Activated CD4-positive, alpha-beta T cell treated with anti-CD3 and anti-CD28 coated beads, Interleukin-2, amount 50 U/mL, for 4 hours (primary cell): ENCODE measurements around the gene TTC7B.

ENCODE experiments used
- DNase-seq, 2 experiments: peaks; one replicate each; pipeline ENCODE4 v3.0.0-alpha.2; 2020

TTC7B gene

DNA sequence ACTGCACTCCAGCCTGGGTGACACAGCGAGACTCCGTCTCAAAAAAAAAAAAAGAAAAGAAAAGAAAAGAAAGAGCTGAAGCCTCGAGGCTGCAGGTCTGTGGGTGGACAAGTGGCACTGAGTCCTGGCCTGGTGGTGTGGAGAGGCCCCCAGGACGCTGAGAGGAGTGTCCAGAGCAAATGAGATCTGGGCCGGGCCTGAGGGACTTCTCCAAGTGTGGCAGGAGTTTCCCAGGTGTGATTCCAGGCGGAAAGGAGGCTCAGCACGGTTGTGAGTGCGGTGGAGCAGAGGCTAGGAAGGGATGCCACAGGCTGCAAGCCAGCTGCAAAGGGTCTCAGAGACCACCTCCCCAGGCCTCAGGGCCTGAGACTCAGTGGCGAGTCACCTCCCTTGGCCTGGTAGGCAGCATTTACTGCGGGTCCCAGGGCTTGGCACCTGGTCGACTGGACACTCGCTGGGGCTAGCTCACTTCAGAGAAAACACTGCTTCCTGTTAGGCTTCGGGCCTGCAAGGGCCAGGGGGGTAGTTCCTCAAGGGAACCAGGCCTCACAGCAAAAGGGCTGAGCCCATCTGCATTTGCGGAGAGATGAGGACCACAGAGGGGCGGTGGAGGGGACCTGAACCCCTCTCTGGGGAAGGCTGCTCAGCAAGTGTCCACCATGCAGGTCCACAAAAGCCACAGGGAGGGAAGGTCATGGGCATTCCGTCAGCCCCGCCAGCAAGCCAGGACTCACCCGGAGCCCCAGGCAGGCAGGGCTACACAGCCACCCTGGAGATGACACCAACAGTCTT, 11.7 kb downstream of the TTC7B start:
- no peak for DNase-seq

- DNase-seq: no peak
Measured at GRCh38 chr14:90803249-90803648, 13.0 kb downstream of the TTC7B start.

DNA sequence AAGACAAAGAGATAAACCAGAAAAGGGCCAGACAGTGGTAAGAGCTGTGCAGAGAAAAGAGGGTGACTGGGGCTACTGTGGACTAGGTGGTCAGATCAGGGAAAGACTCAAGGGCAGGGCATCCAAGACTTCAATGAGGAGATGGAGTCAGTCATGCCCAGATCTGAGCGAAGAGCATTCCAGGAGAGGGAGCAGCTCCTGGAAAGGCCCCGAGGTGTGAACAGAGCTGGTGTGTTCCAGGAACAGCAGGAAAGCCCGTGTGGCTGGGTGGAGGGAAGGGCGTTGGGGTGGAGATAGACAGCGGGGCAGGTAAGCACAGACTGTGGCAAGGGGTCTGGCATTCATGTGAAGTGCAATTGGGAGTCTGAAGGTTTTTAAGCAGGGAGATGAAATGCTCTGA, 16.8 kb downstream of the TTC7B start:
- DNase-seq: no peak

DNA sequence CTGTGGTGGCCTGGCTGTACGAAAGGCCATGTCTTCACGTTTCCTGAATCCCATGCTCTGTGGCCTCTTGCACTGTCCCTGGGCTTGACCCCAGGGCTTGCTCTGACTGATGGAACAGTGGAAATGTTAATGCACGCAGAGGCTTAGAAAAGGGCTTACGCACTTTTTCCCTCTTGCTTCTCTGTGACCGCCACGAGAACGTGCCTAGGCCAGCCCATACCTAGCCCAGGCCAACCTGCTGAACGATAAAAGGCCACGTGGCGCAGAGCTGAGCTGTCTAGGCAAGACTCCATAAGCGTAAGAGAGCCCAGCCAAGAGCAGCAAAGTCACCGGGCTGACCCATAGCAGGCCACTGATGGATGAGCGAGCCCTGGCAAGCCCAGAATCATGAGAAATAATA, 18.3 kb downstream of the TTC7B start:
- DNase-seq: no peak

DNA sequence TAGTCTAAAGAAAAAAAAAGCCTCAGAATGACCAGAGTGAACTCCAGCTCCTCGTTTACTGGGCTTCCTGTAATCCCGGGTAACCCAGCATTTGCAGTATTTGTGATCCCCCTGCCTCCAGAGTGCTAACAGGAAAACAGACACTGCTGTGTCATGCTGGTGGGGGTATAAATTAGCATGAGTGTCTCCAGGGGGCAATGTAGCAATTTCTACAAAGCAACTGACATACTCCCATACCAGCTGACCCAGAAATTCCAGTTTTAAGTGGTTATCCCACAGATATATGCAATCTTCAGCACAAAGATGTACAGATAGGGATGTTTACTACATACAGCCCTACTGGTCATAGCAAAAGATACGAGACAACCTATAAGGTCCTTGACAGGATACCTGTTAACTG, 18.8 kb downstream of the TTC7B start:
- DNase-seq: no peak

DNA sequence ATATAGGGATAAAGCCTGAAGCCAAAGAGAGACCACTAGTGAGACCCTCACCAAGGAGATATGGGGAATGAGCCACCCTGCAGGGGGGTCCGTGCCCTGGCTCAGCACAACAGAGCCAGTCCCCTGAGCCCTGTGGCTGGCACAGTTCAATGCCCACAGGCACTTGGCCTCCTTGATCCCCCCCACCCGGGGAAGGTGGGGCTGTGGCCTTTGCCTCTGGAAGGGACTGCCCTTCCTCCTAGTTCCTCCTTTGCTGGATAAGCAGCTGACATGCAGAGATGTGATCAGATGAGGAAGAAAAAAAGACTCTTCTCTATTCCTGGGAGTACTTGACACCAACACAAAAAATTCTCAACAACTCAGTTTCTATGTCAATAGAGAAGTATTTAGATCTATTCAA, 19.9 kb downstream of the TTC7B start:
- no peak for DNase-seq

DNA sequence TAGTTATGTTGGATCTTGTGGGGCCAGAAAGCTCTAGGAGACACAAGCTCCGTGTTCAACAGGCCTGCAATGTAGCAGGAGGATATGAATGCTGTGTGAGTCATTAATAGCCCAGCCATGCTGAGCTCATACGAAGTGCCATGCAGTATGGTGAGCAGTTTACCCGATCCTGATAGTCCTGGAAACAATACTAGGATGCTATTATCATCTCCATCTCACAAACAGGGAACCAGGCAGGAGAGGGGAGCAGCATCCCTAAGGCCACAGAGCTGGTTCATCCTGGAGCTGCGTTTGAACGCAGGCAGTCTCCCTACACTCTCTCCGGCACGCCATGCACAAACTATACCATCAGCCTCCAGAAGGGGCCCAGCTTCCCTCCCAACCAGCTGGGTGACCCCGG, 20.5 kb downstream of the TTC7B start:
- no peak for DNase-seq

DNA sequence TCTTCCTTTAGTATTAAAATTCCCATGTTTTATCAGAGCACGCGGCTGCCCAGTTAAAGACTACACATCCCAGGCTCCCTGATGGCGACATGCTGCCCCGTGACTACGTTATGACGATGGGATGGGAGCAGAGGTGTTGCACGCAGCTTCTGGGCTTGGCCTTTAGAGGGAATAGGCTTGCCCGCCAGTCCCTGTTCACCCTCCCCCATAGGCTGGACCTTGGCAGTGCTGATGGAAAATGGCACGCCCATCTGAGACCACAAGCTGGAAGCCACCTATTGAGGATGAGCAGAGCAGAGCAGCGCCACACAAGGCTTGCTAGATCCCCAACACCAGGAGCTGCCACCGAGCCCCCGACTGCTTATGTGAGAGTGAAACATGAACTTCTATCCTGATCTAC, 24.7 kb downstream of the TTC7B start:
- no peak for DNase-seq

DNA sequence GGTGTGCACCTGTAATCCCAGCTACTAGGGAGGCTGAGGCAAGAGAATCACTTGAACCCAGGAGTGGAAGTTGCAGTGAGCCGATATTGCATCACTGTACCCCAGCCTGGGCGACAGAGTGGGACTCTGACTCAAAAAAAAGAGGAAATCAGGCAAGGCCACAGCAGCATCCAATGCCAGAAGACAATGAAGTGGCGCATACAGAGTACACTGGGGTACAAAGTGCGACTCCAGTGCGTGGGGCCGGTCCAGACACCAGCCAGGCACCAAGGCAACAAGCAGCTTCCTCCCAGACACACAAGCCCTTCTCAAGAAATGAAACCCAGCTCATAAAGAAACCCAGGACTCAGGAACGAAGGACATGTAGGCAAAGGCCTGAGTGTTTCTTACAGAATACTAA, 28.2 kb downstream of the TTC7B start:
- no peak for DNase-seq

- DNase-seq: no peak
Measured at GRCh38 chr14:90785876-90786450, 30.3 kb downstream of the TTC7B start.

DNA sequence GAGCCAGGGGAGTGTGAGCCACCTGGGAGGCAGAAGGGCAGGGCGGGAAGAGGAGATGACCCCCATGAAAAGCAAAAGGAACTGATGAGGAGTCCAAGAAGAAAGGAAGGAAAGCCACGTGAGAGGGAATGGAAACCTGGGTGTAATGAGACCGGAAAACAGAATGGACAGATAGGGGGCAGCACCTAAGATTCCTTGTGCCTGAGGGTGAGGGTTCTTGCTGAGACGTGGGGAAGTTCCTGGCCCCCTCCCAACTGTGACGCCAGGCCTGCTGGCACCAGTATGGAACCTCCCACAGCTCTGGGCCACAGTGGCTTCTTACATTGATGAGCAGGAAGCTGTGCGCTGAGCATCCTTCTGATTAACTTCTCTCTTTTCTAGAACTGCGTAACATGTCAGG, 30.8 kb downstream of the TTC7B start:
- no peak for DNase-seq

GRCh38 chr14:90784621-90785270, 31.5 kb downstream of the TTC7B start:
- no peak for DNase-seq

GRCh38 chr14:90783344-90783743, 32.9 kb downstream of the TTC7B start:
- no peak for DNase-seq

DNA sequence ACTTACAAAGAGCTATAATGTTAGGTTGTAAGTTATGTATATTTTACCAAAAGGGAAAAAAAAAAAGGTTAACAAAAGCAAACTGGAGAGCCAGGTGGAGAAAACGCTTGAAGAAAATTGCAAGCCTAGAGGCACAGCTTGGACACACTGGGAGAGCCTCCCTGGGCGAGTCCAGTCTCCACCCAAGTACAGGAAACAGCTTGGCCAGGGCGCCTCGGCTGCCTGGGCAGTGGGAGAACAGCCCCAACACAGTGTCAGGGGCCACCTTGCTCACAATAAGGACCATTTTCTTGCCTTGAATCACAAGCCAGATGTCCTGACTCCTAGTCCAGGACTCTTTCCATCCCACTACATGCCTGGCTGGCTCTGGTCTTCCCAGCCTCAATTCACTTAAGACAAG, 33.3 kb downstream of the TTC7B start:
- no peak for DNase-seq

DNA sequence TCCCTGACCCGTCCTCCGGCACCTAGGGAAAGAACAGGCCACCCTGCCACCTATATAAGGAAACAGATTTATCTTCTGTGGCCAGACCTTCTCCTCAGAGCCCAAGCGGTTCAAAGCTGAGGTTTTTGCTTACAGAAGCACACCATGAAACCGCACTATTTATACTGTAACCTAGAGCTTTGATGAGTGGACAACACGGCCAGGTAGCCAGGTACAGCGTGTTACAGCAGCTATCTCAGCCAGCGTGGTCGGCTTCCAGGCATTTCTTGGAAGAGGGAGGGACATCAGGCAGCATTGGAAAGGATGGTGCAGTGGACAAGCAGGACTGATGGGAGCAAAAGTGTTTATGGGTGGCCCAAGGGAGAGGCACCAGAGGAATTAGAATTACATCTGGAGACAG, 34.4 kb downstream of the TTC7B start:
- DNase-seq: no peak

- DNase-seq: no peak
Measured at GRCh38 chr14:90781344-90781761, 34.9 kb downstream of the TTC7B start.

GRCh38 chr14:90780519-90780918, 35.7 kb downstream of the TTC7B start:
- DNase-seq: no peak

DNA sequence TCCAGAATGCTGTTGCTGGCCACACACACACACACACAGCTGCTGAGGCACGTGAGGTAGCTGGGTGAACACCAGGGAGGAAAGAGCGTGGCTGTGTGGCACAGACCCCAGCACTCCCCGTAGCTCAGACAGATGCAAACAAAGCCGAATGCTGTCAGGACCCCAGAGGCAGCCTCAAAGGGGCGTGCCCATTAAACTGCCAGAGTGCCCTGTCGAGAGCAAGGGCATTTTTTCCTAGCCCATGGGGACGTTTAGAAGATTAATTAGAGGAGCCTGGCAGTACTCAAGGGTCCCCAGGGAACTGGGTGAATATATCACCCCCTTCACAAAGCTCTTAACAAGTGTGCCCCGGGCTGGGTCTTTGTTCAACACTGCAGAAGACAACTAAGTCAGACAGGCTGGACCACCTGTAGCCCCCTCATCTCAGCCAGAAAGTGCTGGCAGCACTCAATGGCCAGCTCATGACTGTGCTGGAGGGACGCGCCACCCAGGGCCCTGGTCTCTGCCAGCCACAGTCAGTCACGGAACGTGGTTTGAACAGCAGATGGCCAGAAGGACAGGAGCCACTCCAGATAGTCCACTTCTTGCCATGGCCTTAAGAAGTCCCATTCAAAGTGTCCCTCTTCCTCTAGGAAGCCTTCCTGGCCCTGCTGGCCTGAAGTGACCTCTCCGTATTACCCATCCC, 37.5 kb downstream of the TTC7B start:
- DNase-seq: no peak

DNA sequence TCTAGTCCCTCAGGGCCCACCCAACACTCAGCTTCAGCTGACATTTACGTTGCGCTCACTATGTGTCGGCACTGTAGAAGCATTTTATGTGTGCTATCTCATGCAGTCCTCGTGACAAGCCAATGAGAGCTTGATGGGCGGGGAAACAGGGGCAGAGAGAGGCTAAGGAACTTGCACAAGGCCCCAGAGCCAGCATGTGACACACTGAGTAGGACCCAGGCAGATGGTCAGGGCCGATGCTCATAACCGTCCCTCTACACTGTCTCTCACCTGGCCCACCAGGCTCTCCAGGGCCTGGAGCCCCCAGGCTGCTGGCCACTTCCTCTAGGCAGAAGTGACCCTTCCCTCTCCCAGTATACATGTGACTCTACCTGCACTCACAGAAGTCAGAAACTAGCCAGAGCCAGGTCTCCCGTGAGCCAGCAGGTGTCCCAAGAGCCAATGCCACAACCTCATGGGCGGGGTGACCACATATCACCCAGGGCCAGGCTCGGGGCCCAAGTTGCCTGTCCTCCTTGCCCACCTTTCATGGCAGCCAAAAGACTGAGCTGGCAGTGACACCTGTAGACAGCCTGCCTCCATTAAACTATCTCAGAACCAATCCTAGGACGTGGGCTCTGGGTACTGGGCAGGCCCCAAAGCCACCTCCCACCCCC, 38.3 kb downstream of the TTC7B start:
- DNase-seq: no peak

DNA sequence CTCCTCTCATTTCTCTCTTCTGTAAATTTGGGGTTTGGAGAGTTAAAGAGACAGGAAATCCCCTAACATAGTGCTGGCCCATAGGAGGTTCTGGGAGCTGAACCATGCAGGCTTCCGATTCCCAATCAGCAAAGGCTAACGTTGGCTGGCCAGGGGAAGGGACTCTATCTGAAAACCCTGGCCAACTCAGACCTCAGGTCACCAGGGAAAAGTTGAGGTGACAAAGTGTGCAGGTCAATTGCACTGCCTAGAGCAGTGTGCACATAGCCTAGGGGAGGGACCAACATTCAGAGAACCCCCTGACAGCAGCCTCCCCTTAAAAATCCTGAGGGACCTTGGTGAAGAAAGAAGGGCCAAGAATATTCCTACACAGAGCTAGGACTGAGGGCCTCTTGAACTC, 38.9 kb downstream of the TTC7B start:
- DNase-seq: no peak

DNA sequence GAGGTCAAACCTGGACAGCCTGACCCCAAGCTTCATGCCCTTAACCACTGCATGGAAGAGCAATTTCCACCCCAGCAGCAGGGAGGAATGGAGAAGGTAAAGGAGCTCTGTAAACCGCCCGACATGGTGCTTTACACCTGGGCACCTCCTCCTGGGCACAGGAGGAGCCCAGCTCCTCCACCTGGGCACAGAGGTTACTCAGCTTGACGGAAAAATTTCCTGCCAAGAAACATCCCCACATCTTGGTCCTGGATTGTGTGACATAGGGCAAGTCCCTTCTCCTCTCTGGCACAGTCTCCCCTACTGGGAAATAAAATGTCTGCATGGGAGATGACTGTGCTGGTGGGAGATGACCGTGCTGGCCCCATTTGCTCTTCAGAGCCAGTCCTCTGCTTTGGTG, 40.8 kb downstream of the TTC7B start:
- no peak for DNase-seq

DNA sequence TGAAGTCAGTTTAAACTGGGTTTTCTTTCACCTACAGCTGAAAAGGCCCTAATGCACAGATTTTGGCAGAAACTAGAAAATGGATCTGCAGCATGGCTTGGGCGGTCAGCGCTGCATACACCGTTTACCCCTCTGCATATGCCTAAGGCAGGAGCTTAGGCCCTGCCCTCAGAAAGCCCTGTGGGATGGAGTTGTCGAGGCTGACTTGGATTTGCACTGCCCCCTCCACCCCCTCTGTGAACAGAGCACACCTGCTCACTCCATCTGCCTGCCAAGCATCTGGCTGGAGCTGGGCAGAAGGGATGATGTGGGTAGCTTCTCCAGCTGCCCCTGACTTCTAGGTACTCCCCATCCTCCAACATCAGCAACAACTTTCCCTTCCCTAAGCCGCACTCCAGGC, 41.9 kb downstream of the TTC7B start:
- no peak for DNase-seq

- DNase-seq: no peak
Measured at GRCh38 chr14:90773705-90774104, 42.5 kb downstream of the TTC7B start.

DNA sequence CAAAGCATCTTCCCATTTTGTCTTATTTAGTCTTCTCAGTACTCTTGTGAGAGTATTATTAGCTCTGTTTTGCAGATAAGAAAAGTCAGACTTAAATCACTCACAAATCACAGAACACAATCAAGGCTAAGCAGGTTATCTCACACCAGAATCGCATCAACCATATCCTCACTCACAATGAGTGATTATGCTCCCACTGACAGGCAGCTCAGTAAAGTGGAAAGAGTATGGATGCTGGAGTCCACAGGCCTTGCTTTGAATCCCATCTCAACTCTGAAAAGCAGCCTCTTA, 43.1 kb downstream of the TTC7B start:
- DNase-seq: no peak
